K562 (cell line): ENCODE data around the gene TYW3. TPM values are rescaled to one million over a fixed set of nuclear protein-coding genes. Genes with fewer than 3 reads are reported as not detected.

Source experiments
- CREM ChIP-seq: IDR thresholded peaks from 2 replicates; pipeline ENCODE4 v1.6.1; 2014; ENCODE audit warnings: antibody characterized with exemption, low read depth
- EP400 ChIP-seq: fragments of 450-650 bp; IDR thresholded peaks from 2 replicates; pipeline ENCODE4 v1.6.1; 2017; ENCODE audit warnings: antibody characterized with exemption, mild to moderate bottlenecking, moderate library complexity
- ETV1 ChIP-seq: fragments of 450-650 bp; conservative IDR thresholded peaks from 2 replicates; pipeline ENCODE4 v1.6.1; 2016; ENCODE audit warnings: missing genetic modification characterization, control low read depth, low read depth, missing compliant biosample characterization
- IRF1 ChIP-seq: sonication (generic); formaldehyde crosslinking; IDR thresholded peaks from 2 replicates; pipeline ENCODE4 v1.8.0; 2022; ENCODE audit warnings: missing genetic modification reagents, mild to moderate bottlenecking, borderline replicate concordance
- KLF10 ChIP-seq: fragments of 250-450 bp; sonication (Bioruptor Pico); IDR thresholded peaks from 2 replicates; pipeline ENCODE4 v1.6.1; 2021; ENCODE audit warnings: matching md5 sums
- NR2C1 ChIP-seq, 2 experiments: fragments of 450-650 bp; IDR thresholded peaks; 2 replicates each; pipeline ENCODE4 v1.6.1; 2017; ENCODE audit warnings: mild to moderate bottlenecking in 2 of 2, antibody characterized with exemption in 1 of 2, inconsistent platforms in 1 of 2, missing compliant biosample characterization in 1 of 2, missing genetic modification characterization in 1 of 2
- STAG1 ChIP-seq: sonication (generic); formaldehyde crosslinking; IDR thresholded peaks from 2 replicates; pipeline ENCODE4 v1.5.0; 2020; ENCODE audit warnings: missing genetic modification reagents, borderline replicate concordance
- ZNF639 ChIP-seq, 2 experiments: fragments of 200-800 bp in 1 of 2; sonication (Bioruptor generic) in 1 of 2; sonication (generic) in 1 of 2; formaldehyde crosslinking in 1 of 2; IDR thresholded peaks in 1 of 2; conservative IDR thresholded peaks in 1 of 2; 2 replicates each; pipeline versions ENCODE4 v1.5.0 to v1.6.1; 2016 to 2020; ENCODE audit warnings: missing compliant biosample characterization in 1 of 2, missing genetic modification characterization in 1 of 2, missing genetic modification reagents in 1 of 2
- ZNF668 ChIP-seq: fragments of 250-450 bp; sonication (Bioruptor Pico); IDR thresholded peaks from 2 replicates; pipeline ENCODE4 v1.8.0; 2022; ENCODE audit warnings: mild to moderate bottlenecking, inconsistent platforms
- polyA plus RNA-seq, 8 experiments: library from polyadenylated mRNA; depleted of rRNA in 4 of 8; stranded (reverse) in 5 of 8; unstranded in 3 of 8; fragments of >200 nt; fragmentation: Nextera tagmentation in 2 of 8; fragmentation: Illumina TruSeq in 1 of 8; extraction: Ambion mirVana in 2 of 8; extraction: Trizol in 1 of 8; gene quantifications; 2 replicates each; pipeline versions ENCODE4 v1.2.1 to v1.2.3, GENCODE V29; 2011 to 2014; ENCODE audit warnings: inconsistent platforms in 1 of 8, missing spikeins in 1 of 8
- total RNA-seq, 7 experiments: library from RNA; depleted of rRNA in 6 of 7; stranded (reverse); fragments of >200 nt in 6 of 7; fragmentation: Illumina TruSeq in 2 of 7; extraction: Trizol in 2 of 7; gene quantifications; 2 replicates each; pipeline versions ENCODE4 v1.2.1 to v1.2.3, GENCODE V29; 2011 to 2021; ENCODE audit warnings: low replicate concordance in 1 of 7
- TF ChIP-seq, protein P1 (sequence below): fragments of 250-450 bp; sonication (Bioruptor Pico); IDR thresholded peaks from 2 replicates; pipeline ENCODE4 v1.5.0; 2022; ENCODE audit warnings: mild to moderate bottlenecking
- TF ChIP-seq, protein P2 (sequence below): fragments of 450-650 bp; conservative IDR thresholded peaks from 2 replicates; pipeline ENCODE4 v1.6.1; 2016; ENCODE audit warnings: missing genetic modification characterization, low read depth, mild to moderate bottlenecking, control low read depth, missing compliant biosample characterization

TYW3 gene
- total and polyA plus RNA-seq, 9 of the 15 experiments (the other 6 are each of a cell fraction or from before 2014, with no cell fraction given) = 22.0 to 54.0 (median 41.1) TPM

DNA sequence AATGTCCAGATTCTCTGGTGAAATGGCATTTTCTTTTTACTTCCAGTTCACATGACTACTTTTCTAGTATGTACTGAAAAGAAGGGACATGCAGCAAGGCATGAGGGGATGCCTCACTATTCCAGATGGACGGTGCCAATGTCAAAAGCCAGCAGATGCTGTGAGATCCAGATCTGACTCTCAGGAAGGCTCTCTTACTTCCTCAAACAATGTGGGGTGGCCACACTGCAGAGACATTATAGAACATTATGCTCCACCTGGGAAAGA lies 17.8 kb upstream of the TYW3 start (continued):
- TF ChIP-seq, protein P1, sequence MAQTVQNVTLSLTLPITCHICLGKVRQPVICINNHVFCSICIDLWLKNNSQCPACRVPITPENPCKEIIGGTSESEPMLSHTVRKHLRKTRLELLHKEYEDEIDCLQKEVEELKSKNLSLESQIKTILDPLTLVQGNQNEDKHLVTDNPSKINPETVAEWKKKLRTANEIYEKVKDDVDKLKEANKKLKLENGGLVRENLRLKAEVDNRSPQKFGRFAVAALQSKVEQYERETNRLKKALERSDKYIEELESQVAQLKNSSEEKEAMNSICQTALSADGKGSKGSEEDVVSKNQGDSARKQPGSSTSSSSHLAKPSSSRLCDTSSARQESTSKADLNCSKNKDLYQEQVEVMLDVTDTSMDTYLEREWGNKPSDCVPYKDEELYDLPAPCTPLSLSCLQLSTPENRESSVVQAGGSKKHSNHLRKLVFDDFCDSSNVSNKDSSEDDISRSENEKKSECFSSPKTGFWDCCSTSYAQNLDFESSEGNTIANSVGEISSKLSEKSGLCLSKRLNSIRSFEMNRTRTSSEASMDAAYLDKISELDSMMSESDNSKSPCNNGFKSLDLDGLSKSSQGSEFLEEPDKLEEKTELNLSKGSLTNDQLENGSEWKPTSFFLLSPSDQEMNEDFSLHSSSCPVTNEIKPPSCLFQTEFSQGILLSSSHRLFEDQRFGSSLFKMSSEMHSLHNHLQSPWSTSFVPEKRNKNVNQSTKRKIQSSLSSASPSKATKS (CRISPR knock-in tag) = no peak
- TF ChIP-seq IRF1 (CRISPR knock-in tag) (no peak), KLF10 (no peak), ETV1 (no peak), NR2C1 (IDR thresholded peaks at IDR 0.05) (no peak), NR2C1 (tag; IDR thresholded peaks at IDR 0.05) (no peak), EP400 (no peak), ZNF668 (CRISPR knock-in tag) (no peak), ZNF639 (CRISPR knock-in tag; conservative IDR thresholded peaks at IDR 0.05 in 1 of 2, IDR thresholded peaks at IDR 0.05 in 1 of 2) (no peak), CREM (no peak), STAG1 (CRISPR knock-in tag) (no peak)
- TF ChIP-seq, protein P2, sequence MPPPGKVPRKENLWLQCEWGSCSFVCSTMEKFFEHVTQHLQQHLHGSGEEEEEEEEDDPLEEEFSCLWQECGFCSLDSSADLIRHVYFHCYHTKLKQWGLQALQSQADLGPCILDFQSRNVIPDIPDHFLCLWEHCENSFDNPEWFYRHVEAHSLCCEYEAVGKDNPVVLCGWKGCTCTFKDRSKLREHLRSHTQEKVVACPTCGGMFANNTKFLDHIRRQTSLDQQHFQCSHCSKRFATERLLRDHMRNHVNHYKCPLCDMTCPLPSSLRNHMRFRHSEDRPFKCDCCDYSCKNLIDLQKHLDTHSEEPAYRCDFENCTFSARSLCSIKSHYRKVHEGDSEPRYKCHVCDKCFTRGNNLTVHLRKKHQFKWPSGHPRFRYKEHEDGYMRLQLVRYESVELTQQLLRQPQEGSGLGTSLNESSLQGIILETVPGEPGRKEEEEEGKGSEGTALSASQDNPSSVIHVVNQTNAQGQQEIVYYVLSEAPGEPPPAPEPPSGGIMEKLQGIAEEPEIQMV (tag) = no peak
